Hepatocyte (in vitro differentiated cells): ENCODE results near the gene NXPE1.

Source experiments
- CTCF ChIP-seq: fragments of 200-600 bp; sonication (generic); IDR thresholded peaks from 2 replicates; pipeline ENCODE4 v1.5.1; 2016; ENCODE audit warnings: antibody characterized with exemption, mild to moderate bottlenecking; ENCODE audit not compliant: poor library complexity
- EZH2 ChIP-seq: fragments of 200-600 bp; sonication (generic); IDR thresholded peaks from 2 replicates; pipeline ENCODE4 v1.6.1; 2016; ENCODE audit warnings: antibody characterized with exemption, mild to moderate bottlenecking, borderline replicate concordance

DNA sequence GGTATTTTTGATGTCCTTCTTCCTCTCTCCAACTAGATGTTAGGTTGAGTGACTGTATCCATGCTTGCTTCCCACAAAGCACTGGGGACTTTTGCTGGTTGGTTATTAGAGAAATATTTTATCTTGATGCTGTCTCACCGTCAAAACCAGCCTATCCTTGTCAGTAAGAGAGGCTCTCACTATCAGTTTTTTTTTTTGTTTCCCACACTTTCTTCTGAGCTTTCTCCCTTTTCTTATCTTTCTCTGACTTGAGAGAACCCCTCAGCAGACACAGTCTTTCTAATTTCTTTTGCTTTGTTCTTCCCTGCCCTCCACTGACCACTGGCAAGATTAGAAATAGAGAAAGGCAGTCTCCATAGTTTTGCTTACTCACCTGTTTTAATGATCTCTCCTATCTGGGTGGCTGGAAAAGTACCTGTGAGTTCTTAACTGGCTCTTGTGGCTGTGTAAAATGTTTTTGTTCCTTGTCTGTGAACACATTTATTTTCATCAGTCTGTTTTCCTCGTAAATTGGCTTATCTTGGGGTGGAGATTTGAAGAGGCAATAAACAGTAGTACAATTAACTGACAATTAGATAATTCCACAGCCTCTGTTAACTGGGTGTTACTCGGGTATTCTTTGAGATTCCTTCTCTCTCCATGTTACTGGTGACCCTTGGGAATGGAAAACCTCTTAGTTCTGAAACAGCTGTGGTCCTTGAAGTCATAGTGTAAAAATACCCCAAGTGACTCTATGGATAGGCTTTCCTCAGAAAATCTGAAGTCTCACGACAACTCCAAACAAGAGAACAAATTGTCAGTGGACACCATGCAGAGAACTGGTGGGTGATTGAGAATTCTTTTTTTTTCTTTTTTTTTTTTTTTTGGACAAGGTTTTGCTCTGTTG, at the start of gene NXPE1:
- TF ChIP-seq CTCF (no peak), EZH2 (no peak)
